HepG2 (cell line): ENCODE data around the gene WDR31. TPM values are rescaled to one million over a fixed set of nuclear protein-coding genes. Genes with fewer than 3 reads are reported as not detected.

Source experiments
- ATAC-seq: fragments of 200-7000 bp; cut with Tn5 transposase; 3 replicates; pipeline ENCODE4 v1.9.1; 2020; ENCODE audit warnings: mild to moderate bottlenecking, moderate library complexity
- BruUV-seq: library from RNA; stranded (reverse); fragments of 400-500 nt; replicated peaks from 2 replicates; lab custom pipeline; 2021; lab: Mats Ljungman, UMichigan
- CTCF ChIA-PET: fragments of 300-600 bp; formaldehyde crosslinking; extraction: SDS; loops from one replicate; lab custom pipeline; 2021; ENCODE audit warnings: low total read pairs, inconsistent platforms, low intra/inter-chr PET ratio; lab: Yijun Ruan, JAX
- POLR2A ChIA-PET: fragments of 350-600 bp; sonication (Branson Sonifier 250); formaldehyde crosslinking; loops from one replicate; lab custom pipeline; 2020; ENCODE audit warnings: antibody characterized with exemption, inconsistent platforms; lab: Yijun Ruan, JAX
- DNase-seq: peaks from one replicate; pipeline ENCODE4 v3.0.0-alpha.2; 2015; ENCODE audit warnings: low spot score
- FAIRE-seq: peaks from 3 replicates; lab custom pipeline; 2011; peaks lifted over from hg19 to GRCh38; lab: Jason Lieb, UNC
- H2AFZ ChIP-seq: one replicate; pipeline ENCODE4 v1.6.1; 2011; ENCODE audit warnings: low read length, inconsistent platforms
- H3K27ac ChIP-seq: fragments of 300-600 bp; 3 replicates; pipeline ENCODE4 v1.8.0; 2011; ENCODE audit warnings: mixed run types, mild to moderate bottlenecking, mixed read lengths, low read length, inconsistent platforms; ENCODE audit not compliant: insufficient read depth; ENCODE audit errors: extremely low read length
- H3K27me3 ChIP-seq, 2 experiments: fragments of 200-600 bp in 1 of 2; 2 replicates in 1 of 2; 3 replicates in 1 of 2; pipeline versions ENCODE4 v1.6.0 to v1.8.0; 2011; ENCODE audit warnings: low read length in 2 of 2, mild to moderate bottlenecking in 2 of 2, moderate library complexity in 2 of 2, inconsistent platforms in 1 of 2; ENCODE audit not compliant: insufficient read depth in 2 of 2, control insufficient read depth in 1 of 2
- H3K36me3 ChIP-seq, 2 experiments: fragments of 200-600 bp in 1 of 2; replicated peaks in 1 of 2; 2 replicates in 1 of 2; 3 replicates in 1 of 2; pipeline versions ENCODE4 v1.5.1 to v1.8.0; 2011; ENCODE audit warnings: low read length in 2 of 2, inconsistent platforms in 1 of 2; ENCODE audit not compliant: insufficient read depth in 2 of 2, control insufficient read depth in 1 of 2
- H3K4me1 ChIP-seq: 2 replicates; pipeline ENCODE4 v1.5.1; 2012; ENCODE audit warnings: low read length, inconsistent platforms; ENCODE audit not compliant: insufficient read depth
- H3K4me2 ChIP-seq: 2 replicates; pipeline ENCODE4 v1.6.0; 2011; ENCODE audit warnings: low read depth, low read length, inconsistent platforms
- H3K4me3 ChIP-seq, 3 experiments: fragments of 200-600 bp in 1 of 3; sonication (generic), shearing (Covaris generic) in 1 of 3; replicated peaks in 1 of 3; 2 replicates each; pipeline ENCODE4 v1.5.1; 2011 to 2016; ENCODE audit warnings: low read length in 3 of 3, inconsistent platforms in 2 of 3, low read depth in 2 of 3, mild to moderate bottlenecking in 2 of 3, control low read depth in 1 of 3, mixed read lengths in 1 of 3; ENCODE audit not compliant: insufficient read depth in 1 of 3
- H3K79me2 ChIP-seq: one replicate; pipeline ENCODE4 v1.6.1; 2011; ENCODE audit warnings: low read length, inconsistent platforms; ENCODE audit not compliant: insufficient read depth
- H3K9ac ChIP-seq: 2 replicates; pipeline ENCODE4 v1.6.0; 2011; ENCODE audit warnings: mild to moderate bottlenecking, low read depth, low read length, inconsistent platforms; ENCODE audit not compliant: insufficient read depth
- H3K9me3 ChIP-seq: 2 replicates; pipeline ENCODE4 v1.5.1; 2012; ENCODE audit warnings: mild to moderate bottlenecking, low read length
- H4K20me1 ChIP-seq: 2 replicates; pipeline ENCODE4 v1.6.0; 2011; ENCODE audit warnings: inconsistent platforms, mild to moderate bottlenecking, low read length, moderate library complexity; ENCODE audit not compliant: insufficient read depth
- ARNT ChIP-seq: fragments of 450-650 bp; IDR thresholded peaks from 2 replicates; pipeline ENCODE4 v1.6.1; 2017
- HMGA1 ChIP-seq: sonication (generic); formaldehyde crosslinking; conservative IDR thresholded peaks from 2 replicates; pipeline ENCODE4 v1.4.0; 2020; ENCODE audit warnings: missing genetic modification reagents
- LBX2 ChIP-seq: sonication (generic); formaldehyde crosslinking; IDR thresholded peaks from 2 replicates; pipeline ENCODE4 v1.5.0; 2020; ENCODE audit warnings: missing genetic modification reagents, mild to moderate bottlenecking, borderline replicate concordance
- SMAD9 ChIP-seq: sonication (generic); formaldehyde crosslinking; IDR thresholded peaks from 2 replicates; pipeline ENCODE4 v1.5.1; 2020; ENCODE audit warnings: mild to moderate bottlenecking, missing genetic modification reagents
- ZBTB37 ChIP-seq: sonication (generic); formaldehyde crosslinking; IDR thresholded peaks from 2 replicates; pipeline ENCODE4 v1.4.0; 2020; ENCODE audit warnings: mild to moderate bottlenecking, missing genetic modification reagents
- ZFP62 ChIP-seq: sonication (generic); formaldehyde crosslinking; IDR thresholded peaks from 2 replicates; pipeline ENCODE4 v1.4.0; 2020; ENCODE audit warnings: missing genetic modification reagents
- ZNF574 ChIP-seq: sonication (generic); formaldehyde crosslinking; IDR thresholded peaks from 2 replicates; pipeline ENCODE4 v1.4.0; 2020; ENCODE audit warnings: missing genetic modification reagents
- ZNF704 ChIP-seq: sonication (generic); formaldehyde crosslinking; IDR thresholded peaks from 2 replicates; pipeline ENCODE4 v1.8.1; 2023; ENCODE audit warnings: mild to moderate bottlenecking, inconsistent platforms, moderate library complexity, missing genetic modification reagents, borderline replicate concordance
- ZNF781 ChIP-seq: sonication (generic); formaldehyde crosslinking; IDR thresholded peaks from 2 replicates; pipeline ENCODE4 v1.5.1; 2020; ENCODE audit warnings: borderline replicate concordance, mild to moderate bottlenecking, missing genetic modification reagents; ENCODE audit errors: not compliant biosample characterization
- WGBS: methylation state at CpG from one replicate; pipeline ENCODE4 v1.1.6; 2017; ENCODE audit warnings: low lambda C conversion rate; 5-methylcytosine and 5-hydroxymethylcytosine counted together
- in situ Hi-C: cut with HindIII; loops from 2 replicates; pipeline ENCODE4 v1.10.0; 2017; ENCODE audit warnings: low pct_unique_long_range_greater_than_20kb; ENCODE audit not compliant: extremely low pct_ligation_motif_present
- intact Hi-C: fragments of 100-400 bp; cut with micrococcal nuclease; formaldehyde crosslinking; loops from one replicate; pipeline ENCODE4 v1.10.0; 2022; ENCODE audit not compliant: unreplicated experiment
- polyA plus RNA-seq, 8 experiments: library from polyadenylated mRNA; depleted of rRNA in 3 of 8; stranded (reverse) in 7 of 8; unstranded in 1 of 8; fragments of >200 nt; fragmentation: Illumina TruSeq in 4 of 8; extraction: Trizol in 4 of 8; gene quantifications; 2 replicates each; pipeline versions ENCODE4 v1.2.1 to v1.2.3, GENCODE V29; 2011 to 2016; ENCODE audit warnings: low read depth in 4 of 8, missing spikeins in 1 of 8, mixed read lengths in 1 of 8; ENCODE audit not compliant: insufficient read depth in 1 of 8
- total RNA-seq, 5 experiments: library from RNA; depleted of rRNA; stranded (reverse); fragments of >200 nt; fragmentation: Illumina TruSeq; extraction: Trizol; gene quantifications; 2 replicates each; pipeline ENCODE4 v1.2.3, GENCODE V29; 2016; ENCODE audit warnings: low read depth in 1 of 5

WDR31 gene
- total and polyA plus RNA-seq, 2 of the 13 experiments (the other 11 are each of a cell fraction or from before 2014, with no cell fraction given): 0.33 to 1.7 TPM

- Histone ChIP-seq H3K36me3 (no peaks in the 10 kb centered on the region), H2AFZ (no peak overlapping the region), H4K20me1 (no peaks in the 10 kb centered on the region), H3K4me3 (no peak overlapping the region), H3K79me2 (no peaks in the 10 kb centered on the region), H3K9ac (no peak overlapping the region), H3K4me2 (no peak overlapping the region), H3K27me3 (no peaks in the 10 kb centered on the region), H3K9me3 (no peaks in the 10 kb centered on the region), H3K27ac (no peak overlapping the region), H3K4me1 (no peaks in the 10 kb centered on the region)
- BruUV-seq: no TSS peak
- ChIA-PET POLR2A (no interaction called here), CTCF (no interaction called here)
- FAIRE-seq: no peak
- no peak for DNase-seq
- intact Hi-C loops (no loop called here), in situ Hi-C loops (no loop called here)
- ATAC-seq: no peak
- TF ChIP-seq ZFP62 (CRISPR knock-in tag) (no peak), ZNF781 (CRISPR knock-in tag) (no peak), ZNF574 (CRISPR knock-in tag) (no peak), LBX2 (no peak), ZNF704 (no peak), ZBTB37 (CRISPR knock-in tag) (no peak), SMAD9 (CRISPR knock-in tag) (no peak), ARNT (no peak), HMGA1 (CRISPR knock-in tag) (no peak)
- 87% methylated on average over 3 of the region's 3 CpGs for WGBS
These were observed 20.0 kb downstream of the WDR31 start for GRCh38 chr9:113320051-113320450.
